DMS53 treated with DMSO at 0.1 percent for 48 hours (cell line): ENCODE data around the gene PHF21B.
"Not testable (repeated sequence)": the region's sequence is repeated elsewhere in the genome, so short reads cannot be mapped to it uniquely, and the experiment has no call there.

Source experiments
- DNase-seq: peaks from one replicate; lab custom pipeline; 2025; ENCODE audit not compliant: unreplicated experiment; lab: John Stamatoyannopoulos, UW

PHF21B gene

DNA sequence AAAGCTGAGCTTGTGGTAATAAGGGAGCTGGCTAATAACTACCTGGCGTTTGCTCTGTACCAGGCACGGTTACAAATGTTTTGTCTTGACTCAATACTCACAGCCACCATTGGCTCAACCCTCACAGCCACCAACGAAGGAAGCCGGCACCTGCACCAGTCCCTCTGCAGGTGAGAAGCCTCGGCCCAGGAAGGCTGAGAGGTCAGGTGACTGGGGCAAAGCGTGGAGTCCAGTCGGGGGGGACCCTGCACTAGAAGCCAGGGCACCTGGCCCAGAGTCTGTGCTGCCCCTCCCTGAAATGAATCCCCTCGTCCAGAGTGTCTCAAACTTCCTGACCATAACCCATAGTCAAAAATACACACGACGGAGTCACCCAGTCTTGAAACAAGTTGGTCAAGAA, 90.1 kb downstream of the PHF21B start:
- DNase-seq = no peak

GRCh38 chr22:44918925-44919392, 90.8 kb downstream of the PHF21B start:
- no peak for DNase-seq

DNA sequence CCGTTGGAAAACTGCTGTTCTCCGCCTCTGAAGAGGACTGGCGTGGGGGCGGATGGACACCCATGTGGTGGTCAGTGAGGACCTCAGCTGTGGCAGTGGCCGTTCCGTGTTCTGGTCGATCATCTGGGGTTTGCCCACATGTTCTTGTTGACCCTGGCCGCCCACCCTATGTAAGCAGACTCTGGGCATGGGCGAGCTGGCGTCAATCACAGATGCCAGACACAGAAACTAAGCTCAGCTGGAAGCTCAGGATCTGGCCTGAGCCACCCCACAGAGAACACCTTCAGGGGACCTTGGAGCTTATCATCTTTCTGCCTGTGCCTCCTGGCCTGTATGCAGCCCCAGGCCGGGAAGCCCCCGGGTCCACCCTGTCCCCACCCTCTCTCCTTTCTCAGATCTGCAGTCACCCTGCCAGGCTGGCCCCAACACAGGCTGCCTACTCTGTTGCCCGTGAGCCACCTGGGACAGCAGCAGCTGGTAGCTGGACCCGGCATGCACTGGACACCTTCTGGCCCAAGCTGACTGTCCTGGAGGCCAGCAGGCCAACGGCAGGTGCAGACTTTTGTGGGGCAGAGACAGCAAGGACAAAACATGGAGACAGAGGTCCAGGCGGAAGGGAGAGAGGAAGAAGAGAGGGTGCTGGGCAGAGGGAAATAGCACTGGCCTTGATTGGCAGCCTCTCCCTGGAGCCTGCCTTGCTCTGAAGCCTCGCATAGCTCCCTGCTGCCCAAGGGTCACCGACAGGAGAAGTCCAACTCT, 91.5 kb downstream of the PHF21B start:
- no peak for DNase-seq

DNA sequence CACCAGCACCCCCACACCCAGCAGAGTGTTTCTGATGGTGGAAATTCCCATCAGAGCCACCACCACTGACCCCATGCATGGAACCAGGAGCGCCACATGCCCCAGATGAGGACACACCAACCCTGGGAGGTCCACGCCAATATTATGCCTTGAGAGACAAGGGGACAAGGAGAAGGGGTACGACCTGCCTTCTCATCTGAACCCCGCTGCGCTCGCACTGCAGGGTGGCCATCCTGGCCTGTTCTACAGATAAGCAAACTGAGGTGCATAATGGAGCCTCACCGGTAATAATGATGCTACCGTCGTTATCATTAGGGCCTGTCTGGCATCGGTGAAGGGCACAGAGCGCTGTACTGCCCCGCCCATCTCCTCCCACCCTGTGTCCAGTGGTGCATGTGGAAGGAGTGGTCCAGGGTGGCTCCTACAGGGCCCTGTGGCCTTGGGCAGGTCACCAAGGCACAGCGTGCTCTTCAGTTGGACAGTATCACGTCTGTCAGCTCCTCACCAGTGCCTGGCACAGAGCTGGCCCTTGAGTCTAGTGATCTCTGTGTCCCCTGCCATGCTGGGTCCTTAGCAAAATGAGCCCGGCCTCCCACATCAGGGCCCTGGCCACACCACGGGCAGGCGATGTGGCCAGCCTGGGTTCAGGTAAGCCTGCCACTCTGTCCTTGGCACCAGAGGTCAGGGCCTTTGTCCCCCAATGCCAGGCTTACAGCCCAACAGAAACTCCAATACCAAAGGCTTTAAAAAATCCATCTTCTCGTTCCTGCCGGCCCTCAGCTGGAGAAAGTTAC, 92.2 kb downstream of the PHF21B start:
- DNase-seq = no peak

DNA sequence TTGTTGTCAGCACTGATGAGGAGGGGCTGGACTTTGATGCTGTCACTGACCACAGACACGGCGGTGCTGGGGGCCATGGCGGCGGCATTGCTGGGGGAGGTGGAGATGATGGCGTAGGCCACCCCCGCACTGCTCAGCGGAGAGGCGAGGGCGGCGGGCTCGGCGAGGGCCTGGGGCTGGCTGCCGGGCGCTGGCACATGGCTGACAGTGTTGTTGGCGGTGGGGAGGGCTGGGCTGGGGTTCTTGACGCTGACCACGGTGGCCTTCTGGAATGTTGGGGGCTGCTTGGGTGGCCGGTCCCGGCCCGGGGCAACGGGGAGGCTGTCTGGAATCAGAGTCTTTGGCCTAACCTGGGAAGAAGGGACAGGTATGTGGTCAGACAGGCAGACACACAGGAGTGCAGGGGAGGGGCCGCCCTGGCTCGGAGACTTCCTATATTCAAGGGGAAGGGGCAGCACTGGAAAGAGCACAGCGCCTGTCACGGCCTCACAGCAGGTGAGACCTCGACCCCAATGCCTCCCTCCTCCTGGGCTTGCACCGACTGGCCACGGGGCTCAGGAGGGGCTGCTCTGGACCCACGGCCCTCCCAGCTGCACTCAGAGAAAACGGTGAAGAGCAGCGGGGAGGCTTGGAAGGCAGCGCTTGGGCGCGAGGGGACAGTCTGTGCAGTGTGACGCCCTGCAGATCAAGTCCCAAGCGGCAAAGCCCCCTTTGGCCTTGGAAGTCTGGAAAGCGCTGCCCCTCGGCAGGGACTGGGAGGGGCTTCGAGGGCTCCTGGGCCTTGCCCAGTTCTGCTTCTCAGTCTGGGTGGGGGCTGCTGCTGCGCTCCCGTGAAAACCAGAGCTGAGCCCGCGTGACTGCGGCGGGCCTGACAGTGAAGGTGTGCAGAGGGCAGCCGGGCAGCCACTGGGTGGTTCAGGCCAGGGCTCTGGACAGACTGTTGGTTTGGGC, 93.2 kb downstream of the PHF21B start:
- no peak for DNase-seq

DNA sequence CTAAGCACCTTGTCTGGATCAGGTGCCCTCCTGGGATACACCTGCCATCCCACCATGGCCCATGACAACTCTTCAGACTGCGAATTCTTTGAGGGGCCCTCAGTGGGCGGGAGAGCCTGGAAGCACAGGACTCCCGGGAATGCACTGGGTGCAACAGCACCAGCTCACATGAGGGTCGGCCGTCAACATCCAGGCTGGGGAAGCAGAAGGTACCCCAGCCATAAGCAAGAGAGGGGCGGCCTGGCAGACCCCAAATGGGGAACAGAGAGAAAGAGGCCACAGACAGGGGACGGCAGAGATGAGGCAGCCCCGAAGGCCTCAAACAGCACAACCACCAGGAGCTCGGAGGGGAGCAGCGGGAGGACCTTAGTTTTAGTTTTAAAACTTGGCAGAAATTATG, 94.4 kb downstream of the PHF21B start:
- DNase-seq = no peak

DNA sequence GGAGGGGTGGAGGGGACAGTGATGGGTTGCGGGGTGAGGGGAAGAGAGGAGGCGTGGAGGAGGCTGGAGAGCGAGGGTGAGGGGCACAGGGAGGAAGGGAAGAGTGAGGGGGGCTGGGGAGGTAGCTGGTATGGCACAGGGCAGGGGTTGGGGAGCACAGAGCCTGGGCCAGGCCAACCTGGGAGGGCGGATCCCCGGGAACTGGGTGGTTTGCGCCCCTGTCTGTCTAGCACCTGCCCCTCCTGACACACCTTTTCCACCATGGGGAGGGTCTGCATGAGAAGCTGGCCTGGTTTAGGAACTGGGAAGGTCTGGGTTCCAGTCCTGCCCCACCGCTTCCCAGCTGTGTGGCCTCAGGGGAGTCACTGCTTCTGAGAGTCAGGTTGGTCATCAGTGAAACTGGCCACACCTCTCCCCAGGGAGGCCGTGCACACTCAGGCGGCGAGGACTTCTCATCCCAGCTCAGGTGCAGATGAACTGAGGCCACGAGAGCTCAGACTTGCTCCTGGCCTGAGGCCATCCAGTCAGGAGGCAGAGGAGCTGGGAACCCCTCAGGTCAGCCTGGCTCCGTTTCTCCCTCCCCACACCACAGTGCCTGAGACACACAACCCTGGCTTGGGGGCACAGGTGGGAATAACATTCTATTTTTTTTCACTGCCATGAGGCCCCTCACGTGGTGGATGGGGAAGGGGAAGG, 95.6 kb downstream of the PHF21B start:
- DNase-seq = no peak

- DNase-seq = no peak
These were observed 96.4 kb downstream of the PHF21B start for GRCh38 chr22:44913198-44913983.

- no peak for DNase-seq
These were observed 100.6 kb downstream of the PHF21B start for GRCh38 chr22:44909241-44909640.

GRCh38 chr22:44907765-44908737, 101.8 kb downstream of the PHF21B start:
- no peak for DNase-seq

DNA sequence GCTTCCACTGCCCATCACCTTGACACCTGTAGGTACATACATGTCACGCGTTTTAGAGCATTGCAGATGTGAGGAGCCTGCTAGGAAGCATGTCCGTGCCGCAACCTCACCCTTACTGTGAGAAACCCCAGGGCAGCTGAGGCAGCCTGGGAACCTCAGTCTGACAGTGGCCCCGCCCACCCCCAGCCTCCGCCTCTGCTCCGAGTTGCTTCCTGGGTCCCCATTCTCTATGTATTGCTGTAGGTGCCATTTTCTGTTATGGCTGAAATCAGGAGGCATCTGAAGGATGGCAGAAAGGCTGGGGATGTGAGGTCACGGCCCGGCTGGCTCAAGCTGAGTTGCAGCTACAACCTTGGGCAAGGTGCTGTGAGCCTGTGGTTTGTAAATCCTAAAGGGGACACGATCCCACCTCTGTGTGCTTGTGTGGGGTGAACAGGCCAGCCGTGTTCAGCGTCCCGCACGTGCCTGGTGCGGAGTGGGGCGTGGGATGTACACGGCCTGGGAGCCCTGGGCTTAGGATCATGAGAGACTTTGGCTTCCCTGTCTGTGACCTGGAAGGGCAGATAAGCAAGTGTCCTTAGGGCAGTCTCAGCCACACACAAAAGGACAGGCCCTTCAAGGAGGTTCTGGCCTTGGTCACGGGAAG, 102.7 kb downstream of the PHF21B start:
- no peak for DNase-seq

- no peak for DNase-seq
These were observed 103.4 kb downstream of the PHF21B start for GRCh38 chr22:44906248-44906936.

DNA sequence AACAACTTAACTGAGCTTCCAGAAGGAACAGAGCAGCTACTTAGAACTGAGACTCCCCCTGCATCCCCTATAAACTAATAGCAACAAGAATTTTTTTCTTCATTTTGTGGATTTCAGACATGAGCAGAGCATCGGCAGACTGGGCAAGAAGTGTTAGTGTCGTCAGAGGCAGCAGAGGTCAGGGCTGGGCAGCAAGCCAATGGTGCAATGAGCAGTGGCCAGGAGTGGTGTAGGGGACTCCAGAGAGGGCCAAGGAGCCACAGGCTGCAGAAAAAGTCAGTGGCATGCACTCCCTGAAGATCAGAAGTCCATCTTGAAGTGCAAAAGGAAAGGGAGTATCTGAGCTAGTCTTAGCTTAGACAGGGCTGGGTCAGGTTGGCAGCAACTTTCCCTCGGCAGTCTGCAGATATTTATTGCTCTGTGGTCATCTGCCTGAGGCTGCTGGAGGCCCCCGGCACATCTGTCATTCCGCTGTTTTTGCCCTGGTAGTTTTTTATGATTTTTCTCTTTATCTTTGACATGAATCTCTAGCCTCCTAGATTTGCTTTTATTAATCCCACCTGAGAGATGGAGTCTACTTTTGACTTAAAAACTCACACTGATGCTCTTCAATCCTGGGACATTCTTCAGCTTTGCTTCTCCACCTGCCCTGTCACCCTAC, 105.2 kb downstream of the PHF21B start:
- not testable (repeated sequence) for DNase-seq

GRCh38 chr22:44903164-44903563, 106.6 kb downstream of the PHF21B start:
- DNase-seq = not testable (repeated sequence)

GRCh38 chr22:44901301-44901700, 108.5 kb downstream of the PHF21B start:
- no peak for DNase-seq

GRCh38 chr22:44898236-44898635, 111.6 kb downstream of the PHF21B start:
- DNase-seq = no peak
